Measurements from ENCODE around the gene TNNC1.

Gene TNNC1

GRCh38 chr3:52450489-52451236 lies 3.2 kb downstream of the TNNC1 start:
- TF ChIP-seq CTCF (IDR thresholded peaks at IDR 0.05; ENCODE audit: low read depth, low read length) = no peak
- H3K4me3 ChIP-seq (ENCODE audit: low read depth, low read length) = no peak overlapping the region

GRCh38 chr3:52447512-52448355 lies 6.1 kb downstream of the TNNC1 start:
- TF ChIP-seq CTCF (IDR thresholded peaks at IDR 0.05; ENCODE audit: low read depth, low read length) = no peak
- no peak overlapping the region for H3K4me3 ChIP-seq (ENCODE audit: low read depth, low read length)

GRCh38 chr3:52446631-52447511 lies 7.0 kb downstream of the TNNC1 start:
- H3K4me3 ChIP-seq (ENCODE audit: low read depth, low read length) = no peak overlapping the region
- TF ChIP-seq CTCF (IDR thresholded peaks at IDR 0.05; ENCODE audit: low read depth, low read length) = peak; percentile 100

- no peak for TF ChIP-seq CTCF (IDR thresholded peaks at IDR 0.05; ENCODE audit: low read depth, low read length)
- H3K4me3 ChIP-seq (ENCODE audit: low read depth, low read length) = no peak overlapping the region
Measured at GRCh38 chr3:52446042-52446441, 7.8 kb downstream of the TNNC1 start.

GRCh38 chr3:52444860-52445793 lies 8.7 kb downstream of the TNNC1 start, which contains the start of gene SEMA3G:
Gene SEMA3G (minus strand): TSS chr3:52445103. CDS start chr3:52445027, 76 bp downstream.
- H3K4me3 ChIP-seq (ENCODE audit: low read depth, low read length) = no peak within 1 kb of the TSS
- no peak for TF ChIP-seq CTCF (IDR thresholded peaks at IDR 0.05; ENCODE audit: low read depth, low read length)
